HG02981 (cell line): ENCODE results near the gene PARP2.

ENCODE experiments used
- ATAC-seq: cut with Tn5 transposase; IDR thresholded peaks from one replicate; pipeline ENCODE4 v1.9.1; 2021; ENCODE audit warnings: mild to moderate bottlenecking, moderate library complexity; ENCODE audit not compliant: unreplicated experiment

The PARP2 gene

GRCh38 chr14:20391505-20391904 is 48.1 kb downstream of the PARP2 start:
- ATAC-seq: no peak

GRCh38 chr14:20397511-20397910 is 54.1 kb downstream of the PARP2 start:
- no peak for ATAC-seq

- ATAC-seq: no peak
Measured at GRCh38 chr14:20400589-20400964, 57.1 kb downstream of the PARP2 start.

GRCh38 chr14:20400965-20401593 is 57.6 kb downstream of the PARP2 start:
- ATAC-seq: no peak

GRCh38 chr14:20403521-20403920 is 60.1 kb downstream of the PARP2 start:
- no peak for ATAC-seq
